Vagina (tissue), 2 donors: ENCODE measurements around the gene ALG9. TPM values are rescaled to one million over a fixed set of nuclear protein-coding genes. Genes with fewer than 3 reads are reported as not detected.

Source experiments
- DNase-seq, 2 donors: peaks; one replicate each; pipeline ENCODE4 v3.0.0-alpha.2; 2017; ENCODE audit errors: extremely low spot score in 2 of 2
- H3K27ac ChIP-seq: fragments of 200-600 bp; sonication (generic); one replicate; pipeline ENCODE4 v1.5.1; 2019
- H3K27me3 ChIP-seq: fragments of 200-600 bp; sonication (generic); one replicate; pipeline ENCODE4 v1.5.1; 2019
- H3K36me3 ChIP-seq, 2 donors: fragments of 200-600 bp; sonication (generic); one replicate each; pipeline ENCODE4 v1.5.1; 2017 to 2019
- H3K4me1 ChIP-seq: fragments of 200-600 bp; sonication (generic); one replicate; pipeline ENCODE4 v1.5.1; 2019
- H3K4me3 ChIP-seq, 2 donors: fragments of 200-600 bp; sonication (generic); 1 replicate in 1 of 2; 2 replicates in 1 of 2; pipeline ENCODE4 v1.5.1; 2016 to 2019
- H3K9me3 ChIP-seq: fragments of 200-600 bp; sonication (generic); one replicate; pipeline ENCODE4 v1.5.1; 2019
- CTCF ChIP-seq, 3 experiments: fragments of 450-650 bp in 2 of 3; fragments of 200-600 bp in 1 of 3; sonication (generic) in 1 of 3; IDR thresholded peaks; one replicate each; pipeline ENCODE4 v1.5.1; 2017 to 2019; ENCODE audit warnings: antibody characterized with exemption in 3 of 3, mild to moderate bottlenecking in 2 of 3, moderate library complexity in 2 of 3
- POLR2A ChIP-seq, 2 donors: fragments of 450-650 bp; IDR thresholded peaks; one replicate each; pipeline ENCODE4 v1.6.1; 2017; ENCODE audit warnings: antibody characterized with exemption in 2 of 2, mild to moderate bottlenecking in 2 of 2, moderate library complexity in 2 of 2
- POLR2AphosphoS5 ChIP-seq, 2 donors: sonication (generic); formaldehyde crosslinking; IDR thresholded peaks; one replicate each; pipeline ENCODE4 v1.9.0; 2017; ENCODE audit warnings: antibody characterized with exemption in 2 of 2, mild to moderate bottlenecking in 2 of 2, low read depth in 1 of 2; ENCODE audit not compliant: insufficient read depth in 1 of 2
- intact Hi-C: fragments of 100-400 bp; cut with DNase I; formaldehyde crosslinking; loops from one replicate; pipeline ENCODE4 v1.15.1; 2023
- total RNA-seq: library from RNA; depleted of rRNA; stranded (reverse); fragments of >200 nt; gene quantifications from one replicate; pipeline ENCODE4 v1.2.3, GENCODE V29; 2016

ALG9 gene
- total RNA-seq, 1 donor from 2014 or later, result 31.7 TPM

DNA sequence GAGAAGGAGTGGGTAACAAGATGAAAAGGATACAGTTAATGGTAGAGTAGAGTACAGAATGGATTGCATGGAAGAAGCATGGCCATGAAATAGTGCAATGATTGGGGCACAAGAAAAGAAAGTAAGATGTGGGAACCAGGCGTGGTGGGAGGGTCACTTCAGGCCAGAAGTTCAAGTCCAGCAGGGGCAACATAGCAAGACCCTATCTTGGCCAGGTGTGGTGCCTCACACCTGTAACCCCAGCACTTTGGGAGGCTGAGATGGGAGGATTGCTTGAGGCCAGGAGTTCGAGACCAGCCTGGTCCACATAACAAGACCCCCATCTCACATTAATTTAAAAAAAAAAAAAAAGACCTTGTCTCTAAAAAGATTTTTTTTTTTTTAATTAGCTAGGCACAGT lies 45.9 kb upstream of the ALG9 start:
- H3K36me3 ChIP-seq, result no peaks in the 10 kb centered on the region
- no peak overlapping the region for H3K4me3 ChIP-seq
- peaks cover 25% of the 10 kb centered on the region for H3K4me1 ChIP-seq
- no peak overlapping the region for H3K27ac ChIP-seq
- intact Hi-C loops, result no loop called here
- no peak for DNase-seq
- H3K27me3 ChIP-seq, result no peaks in the 10 kb centered on the region
- TF ChIP-seq CTCF (IDR thresholded peaks at IDR 0.05), result no peak
- no peak for TF ChIP-seq POLR2A (IDR thresholded peaks at IDR 0.05)
- TF ChIP-seq POLR2AphosphoS5 (IDR thresholded peaks at IDR 0.05; ENCODE audit: insufficient read depth in 1 of 2, low read depth in 1 of 2), result no peak
- H3K9me3 ChIP-seq, result no peaks in the 10 kb centered on the region

- no peaks in the 10 kb centered on the region for H3K36me3 ChIP-seq
- intact Hi-C loops, result no loop called here
- DNase-seq, result no peak
- no peak overlapping the region for H3K4me3 ChIP-seq
- TF ChIP-seq CTCF (IDR thresholded peaks at IDR 0.05), result no peak
- TF ChIP-seq POLR2A (IDR thresholded peaks at IDR 0.05), result no peak
- no peak for TF ChIP-seq POLR2AphosphoS5 (IDR thresholded peaks at IDR 0.05; ENCODE audit: insufficient read depth in 1 of 2, low read depth in 1 of 2)
- H3K4me1 ChIP-seq, result peaks cover 25% of the 10 kb centered on the region
- no peaks in the 10 kb centered on the region for H3K9me3 ChIP-seq
- H3K27me3 ChIP-seq, result no peaks in the 10 kb centered on the region
- H3K27ac ChIP-seq, result no peak overlapping the region
These were observed 45.4 kb upstream of the ALG9 start for GRCh38 chr11:111916768-111917167.

GRCh38 chr11:111913997-111914396 lies 42.6 kb upstream of the ALG9 start:
- no peak for DNase-seq
- peak overlapping the region; percentile 58 to 69 for H3K4me3 ChIP-seq
- H3K9me3 ChIP-seq, result no peaks in the 10 kb centered on the region
- intact Hi-C loops, result no loop called here
- TF ChIP-seq POLR2A (IDR thresholded peaks at IDR 0.05) (peak in 1 of 2 donors; percentile 35), CTCF (IDR thresholded peaks at IDR 0.05) (no peak), POLR2AphosphoS5 (IDR thresholded peaks at IDR 0.05; ENCODE audit: insufficient read depth in 1 of 2, low read depth in 1 of 2) (peak in 1 of 2 donors; percentile 52)
- peaks cover 46% of the 10 kb centered on the region for H3K4me1 ChIP-seq
- no peaks in the 10 kb centered on the region for H3K36me3 ChIP-seq
- no peaks in the 10 kb centered on the region for H3K27me3 ChIP-seq
- peak overlapping the region; percentile 99 for H3K27ac ChIP-seq

DNA sequence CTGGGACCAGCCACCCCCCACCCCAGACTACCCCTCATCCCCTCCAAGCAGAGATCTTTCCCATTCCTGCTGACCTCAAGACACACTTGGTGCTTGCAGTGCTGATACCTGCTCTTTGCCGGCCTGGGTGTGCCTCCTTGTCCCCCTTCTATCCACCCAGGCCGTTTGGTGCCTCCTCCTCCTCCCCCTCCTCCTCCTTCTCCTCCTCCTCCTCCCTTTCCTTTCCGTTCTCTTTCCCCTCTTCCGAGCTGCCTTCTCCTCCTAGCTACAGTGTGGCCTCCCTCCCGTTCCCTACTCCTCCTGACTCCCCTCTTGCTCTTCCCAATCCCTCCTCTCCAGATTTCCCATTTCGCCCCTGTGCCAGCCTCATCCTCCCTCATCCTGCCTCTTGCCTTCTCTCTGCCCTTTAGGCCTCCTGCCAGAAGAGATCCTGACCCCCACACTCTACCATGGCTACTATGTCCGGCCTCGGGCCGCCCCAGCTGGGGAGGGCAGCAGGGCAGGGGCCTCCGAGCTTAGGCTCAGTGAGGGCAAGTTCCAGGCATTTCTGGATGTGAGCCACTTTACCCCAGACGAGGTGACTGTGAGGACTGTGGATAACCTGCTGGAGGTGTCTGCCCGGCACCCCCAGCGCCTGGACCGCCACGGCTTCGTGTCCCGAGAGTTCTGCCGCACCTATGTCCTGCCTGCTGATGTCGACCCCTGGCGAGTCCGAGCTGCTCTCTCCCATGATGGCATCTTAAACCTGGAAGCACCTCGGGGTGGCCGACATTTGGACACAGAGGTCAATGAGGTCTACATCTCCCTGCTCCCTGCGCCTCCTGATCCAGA lies 41.9 kb upstream of the ALG9 start:
- Histone ChIP-seq H3K27me3 (no peaks in the 10 kb centered on the region), H3K4me1 (peaks cover 45% of the 10 kb centered on the region), H3K36me3 (peaks cover 0 to 5% of the 10 kb centered on the region in 2 donors), H3K4me3 (peak overlapping the region; percentile 58 to 69), H3K27ac (peak overlapping the region; percentile 99), H3K9me3 (no peaks in the 10 kb centered on the region)
- TF ChIP-seq POLR2AphosphoS5 (IDR thresholded peaks at IDR 0.05; ENCODE audit: insufficient read depth in 1 of 2, low read depth in 1 of 2) (peak in 1 of 2 donors; percentile 52), POLR2A (IDR thresholded peaks at IDR 0.05) (no peak), CTCF (IDR thresholded peaks at IDR 0.05) (no peak)
- intact Hi-C loops, result no loop called here
- no peak for DNase-seq

DNA sequence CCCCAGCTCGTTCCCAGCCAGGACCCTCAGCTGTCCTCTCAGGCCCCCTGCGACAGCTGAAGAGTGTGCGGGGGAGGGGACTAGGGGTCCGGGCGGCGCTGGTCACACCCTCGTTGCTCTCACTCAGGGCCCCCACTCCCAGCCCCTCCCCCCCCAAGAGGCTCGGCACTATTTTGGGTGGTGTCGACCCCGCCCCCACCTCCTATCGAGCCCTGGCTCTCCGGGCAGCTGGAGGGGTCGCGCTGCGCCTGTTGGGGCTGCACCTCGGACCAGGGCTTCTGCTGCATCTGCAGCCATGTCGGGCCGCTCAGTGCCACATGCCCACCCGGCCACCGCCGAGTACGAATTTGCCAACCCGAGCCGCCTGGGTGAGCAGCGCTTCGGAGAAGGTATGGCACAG lies 41.2 kb upstream of the ALG9 start, which contains the start of gene HSPB2:
HSPB2 (plus strand) TSS at position 200 of the 400 bp plus-strand sequence; CDS start at position 296, 96 bp downstream.
- Histone ChIP-seq H3K27ac (peak within 1 kb of the TSS; percentile 99), H3K9me3 (no peaks in the 10 kb centered on the region), H3K27me3 (no peaks in the 10 kb centered on the region), H3K4me1 (peaks cover 45% of the 10 kb centered on the region), H3K36me3 (peaks cover 0 to 6% of the 10 kb centered on the region in 2 donors), H3K4me3 (peak within 1 kb of the TSS; percentile 58 to 69)
- intact Hi-C loops, result no loop called here
- TF ChIP-seq POLR2AphosphoS5 (IDR thresholded peaks at IDR 0.05; ENCODE audit: insufficient read depth in 1 of 2, low read depth in 1 of 2) (no peak), CTCF (IDR thresholded peaks at IDR 0.05) (no peak), POLR2A (IDR thresholded peaks at IDR 0.05) (no peak)
- DNase-seq, result no peak
